Ectodermal cell (in vitro differentiated cells): ENCODE results near the gene SPEF2.

ENCODE experiments used
- H3K27ac ChIP-seq: 2 replicates; pipeline ENCODE4 v1.7.0; 2013; ENCODE audit warnings: mild to moderate bottlenecking, low read depth, low read length; ENCODE audit not compliant: insufficient read depth, poor library complexity, severe bottlenecking
- H3K27me3 ChIP-seq: 2 replicates; pipeline ENCODE4 v1.7.0; 2013; ENCODE audit warnings: mild to moderate bottlenecking, low read length; ENCODE audit not compliant: insufficient read depth, control insufficient read depth, poor library complexity, severe bottlenecking
- H3K36me3 ChIP-seq: one replicate; pipeline ENCODE4 v1.7.0; 2013; ENCODE audit warnings: low read length; ENCODE audit not compliant: control insufficient read depth, insufficient read depth
- H3K4me1 ChIP-seq: one replicate; pipeline ENCODE4 v1.7.0; 2013; ENCODE audit warnings: low read length; ENCODE audit not compliant: control insufficient read depth, insufficient read depth
- H3K4me3 ChIP-seq: 2 replicates; pipeline ENCODE4 v1.7.0; 2013; ENCODE audit warnings: low read depth, low read length, control low read depth; ENCODE audit not compliant: insufficient read depth
- H3K9me3 ChIP-seq: 2 replicates; pipeline ENCODE4 v1.7.0; 2013; ENCODE audit warnings: mild to moderate bottlenecking, low read length, moderate library complexity; ENCODE audit not compliant: control insufficient read depth
- WGBS, 2 experiments: methylation state at CpG; one replicate each; pipeline ENCODE4 v1.1.7; 2013; ENCODE audit warnings: missing lambda C conversion rate in 2 of 2; 5-methylcytosine and 5-hydroxymethylcytosine counted together

Gene SPEF2

GRCh38 chr5:35811108-35811741 is 193.6 kb downstream of the SPEF2 start:
- Histone ChIP-seq H3K9me3 (no peaks in the 10 kb centered on the region), H3K4me1 (no peaks in the 10 kb centered on the region), H3K4me3 (no peak overlapping the region), H3K36me3 (no peaks in the 10 kb centered on the region), H3K27ac (no peak overlapping the region), H3K27me3 (no peaks in the 10 kb centered on the region)
- WGBS, 2 experiments = 72 to 91% methylated on average over 1 to 3 of the region's 3 CpGs

- Histone ChIP-seq H3K27me3 (no peaks in the 10 kb centered on the region), H3K4me1 (no peaks in the 10 kb centered on the region), H3K9me3 (no peaks in the 10 kb centered on the region), H3K4me3 (no peak overlapping the region), H3K27ac (no peak overlapping the region), H3K36me3 (no peaks in the 10 kb centered on the region)
- WGBS, 2 experiments = 100% methylated on average over 1 of the region's 1 CpG
These were observed 195.9 kb downstream of the SPEF2 start for GRCh38 chr5:35813521-35813920.

DNA sequence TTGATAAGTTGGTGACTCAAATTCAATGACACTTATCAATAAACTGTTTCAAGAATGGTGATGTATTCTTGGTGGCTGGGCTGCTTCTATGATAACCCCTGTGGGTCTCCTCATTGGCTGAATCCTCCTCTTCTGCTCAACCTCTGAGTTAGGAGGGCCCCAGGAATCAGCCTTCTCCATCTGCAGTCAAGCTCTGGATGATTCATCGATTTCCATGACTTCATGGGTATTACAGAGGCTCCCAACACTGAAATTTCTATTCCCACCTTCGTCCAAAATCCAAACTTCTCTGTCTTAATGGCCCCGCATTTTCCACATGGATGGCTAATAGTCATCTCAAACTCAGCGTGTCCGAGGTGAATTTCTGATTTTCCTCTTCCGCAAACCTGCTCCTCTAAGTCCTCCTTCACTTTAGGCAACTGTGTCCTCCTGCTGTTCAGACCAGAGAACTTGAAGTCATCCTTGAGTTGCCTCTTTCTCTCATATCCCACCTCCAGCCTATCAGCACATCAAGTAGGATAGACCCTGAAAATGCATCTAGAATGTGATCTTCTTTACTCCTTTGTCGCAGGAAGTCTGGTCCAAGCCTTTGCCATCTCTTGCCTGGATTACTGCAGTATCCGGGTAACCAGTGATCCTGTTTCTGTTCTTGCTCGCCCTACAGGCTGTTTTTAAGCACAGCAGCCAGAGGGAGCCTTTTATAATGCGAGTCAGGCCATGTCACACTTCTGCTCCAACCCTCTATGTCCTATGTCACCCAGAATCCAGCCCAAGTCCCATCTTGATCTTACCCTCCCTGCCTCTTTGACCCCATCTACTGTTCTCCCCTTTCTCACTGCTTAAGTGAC is 197.7 kb downstream of the SPEF2 start:
- H3K4me1 ChIP-seq = no peaks in the 10 kb centered on the region
- no peaks in the 10 kb centered on the region for H3K36me3 ChIP-seq
- WGBS, 2 experiments = 80% methylated on average over 10 of the region's 10 CpGs
- no peaks in the 10 kb centered on the region for H3K27me3 ChIP-seq
- H3K9me3 ChIP-seq = no peaks in the 10 kb centered on the region
- H3K4me3 ChIP-seq = no peak overlapping the region
- no peak overlapping the region for H3K27ac ChIP-seq

DNA sequence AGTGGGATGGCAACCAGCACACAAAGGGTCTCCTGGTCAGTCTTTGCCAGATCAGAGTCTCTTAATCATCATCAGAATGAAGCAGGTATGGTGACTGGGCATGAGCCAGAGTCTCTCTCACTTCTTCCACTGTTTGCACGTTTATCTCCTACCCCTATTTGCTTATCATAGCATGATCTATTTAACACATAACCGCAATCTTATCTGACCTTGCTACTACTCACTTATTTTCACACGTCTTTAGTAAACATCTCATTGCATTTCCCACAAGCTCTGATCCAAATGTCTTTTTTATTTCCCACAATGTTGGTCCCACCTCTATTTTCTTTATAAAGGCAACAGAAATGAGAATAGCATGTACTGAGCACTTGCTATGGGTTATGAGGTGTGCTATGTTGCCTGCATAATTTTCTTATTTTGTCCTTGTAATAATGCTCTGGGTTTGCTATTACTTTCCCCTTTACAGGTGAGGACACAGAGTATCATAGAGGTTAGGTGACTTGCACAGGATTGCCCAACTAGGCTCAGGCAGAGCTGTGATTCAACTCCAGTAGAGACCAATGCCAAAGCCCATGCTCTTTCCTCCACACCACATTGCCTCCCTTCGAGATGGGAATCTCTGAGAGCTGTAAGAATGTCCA is 199.3 kb downstream of the SPEF2 start:
- H3K27ac ChIP-seq = no peak overlapping the region
- H3K36me3 ChIP-seq = no peaks in the 10 kb centered on the region
- H3K4me1 ChIP-seq = no peaks in the 10 kb centered on the region
- WGBS, 2 experiments = 84 to 88% methylated on average over 4 of the region's 4 CpGs
- H3K9me3 ChIP-seq = no peaks in the 10 kb centered on the region
- no peaks in the 10 kb centered on the region for H3K27me3 ChIP-seq
- no peak overlapping the region for H3K4me3 ChIP-seq

GRCh38 chr5:35819026-35819425 is 201.4 kb downstream of the SPEF2 start:
- Histone ChIP-seq H3K36me3 (no peaks in the 10 kb centered on the region), H3K27ac (no peak overlapping the region), H3K27me3 (no peaks in the 10 kb centered on the region), H3K4me1 (no peaks in the 10 kb centered on the region), H3K4me3 (no peak overlapping the region), H3K9me3 (no peaks in the 10 kb centered on the region)
- WGBS, 2 experiments = 97 to 100% methylated on average over 2 of the region's 2 CpGs

- Histone ChIP-seq H3K9me3 (no peaks in the 10 kb centered on the region), H3K27ac (no peak overlapping the region), H3K4me3 (no peak overlapping the region), H3K27me3 (no peaks in the 10 kb centered on the region), H3K36me3 (no peaks in the 10 kb centered on the region), H3K4me1 (no peaks in the 10 kb centered on the region)
- WGBS, 2 experiments = 100% methylated on average over 1 of the region's 1 CpG
These were observed 202.0 kb downstream of the SPEF2 start for GRCh38 chr5:35819668-35820067.

DNA sequence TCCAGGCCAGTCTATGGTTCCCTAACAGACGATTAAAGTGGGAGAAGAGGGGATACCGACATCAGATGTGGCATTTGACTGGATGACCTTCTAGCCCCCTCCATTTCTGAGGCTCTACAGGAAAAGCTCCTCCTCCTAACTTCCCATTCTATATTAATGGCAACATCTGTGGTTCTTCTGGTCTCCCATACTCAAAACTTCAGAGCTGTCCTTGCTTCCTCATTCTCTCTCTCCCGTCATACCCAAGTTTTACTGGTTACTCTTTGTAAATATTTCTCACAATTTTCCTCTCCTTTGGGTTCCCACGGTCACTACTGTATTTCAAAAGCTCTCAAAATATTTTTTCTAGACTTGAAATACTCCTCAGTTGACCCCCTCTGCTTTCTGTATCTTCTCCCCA is 203.1 kb downstream of the SPEF2 start:
- no peak overlapping the region for H3K4me3 ChIP-seq
- no peak overlapping the region for H3K27ac ChIP-seq
- no peaks in the 10 kb centered on the region for H3K4me1 ChIP-seq
- WGBS, 2 experiments = 70 to 81% methylated on average over 4 of the region's 4 CpGs
- no peaks in the 10 kb centered on the region for H3K9me3 ChIP-seq
- H3K27me3 ChIP-seq = no peaks in the 10 kb centered on the region
- no peaks in the 10 kb centered on the region for H3K36me3 ChIP-seq

DNA sequence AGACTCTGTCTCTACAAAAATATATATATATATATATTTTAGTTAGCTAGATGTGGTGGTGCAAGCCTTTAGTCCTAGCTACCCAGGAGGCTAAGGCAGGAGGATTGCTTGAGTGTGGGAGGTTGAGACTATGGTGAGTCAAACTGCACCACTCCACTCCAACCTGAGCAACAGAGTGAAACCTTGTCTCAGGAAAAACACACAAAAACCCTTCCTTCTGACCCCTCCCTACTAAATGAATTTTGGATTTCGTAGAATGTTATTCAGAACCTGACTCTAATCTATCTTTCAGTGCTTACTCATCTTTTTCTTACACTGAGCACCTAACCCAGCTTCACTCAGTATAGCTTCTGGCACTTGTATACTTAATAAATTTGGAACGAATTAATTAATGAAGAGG is 203.8 kb downstream of the SPEF2 start:
- H3K4me3 ChIP-seq = no peak overlapping the region
- H3K27ac ChIP-seq = no peak overlapping the region
- H3K36me3 ChIP-seq = no peaks in the 10 kb centered on the region
- 92 to 100% methylated on average over 1 to 2 of the region's 2 CpGs for WGBS, 2 experiments
- H3K27me3 ChIP-seq = no peaks in the 10 kb centered on the region
- H3K9me3 ChIP-seq = no peaks in the 10 kb centered on the region
- H3K4me1 ChIP-seq = no peaks in the 10 kb centered on the region

DNA sequence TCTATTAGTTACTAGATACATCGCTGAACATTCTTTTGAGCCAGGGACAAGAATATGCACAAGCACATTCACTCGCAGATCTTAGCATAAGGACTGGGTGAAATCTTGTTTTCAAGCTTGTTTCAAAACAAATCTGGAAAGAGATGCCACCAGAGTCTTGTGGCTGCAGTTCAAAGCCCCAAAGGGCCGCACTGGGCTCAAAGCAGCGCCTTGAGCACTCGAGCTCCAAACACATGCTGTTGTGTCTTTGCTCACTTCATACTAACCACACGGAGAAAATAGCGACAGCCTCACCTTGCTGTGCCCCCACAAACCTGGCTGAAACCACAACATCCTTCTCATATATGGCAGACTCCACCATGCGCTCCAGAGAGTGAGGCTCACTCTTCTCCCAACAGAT is 204.8 kb downstream of the SPEF2 start:
- Histone ChIP-seq H3K27me3 (no peaks in the 10 kb centered on the region), H3K4me3 (no peak overlapping the region), H3K27ac (no peak overlapping the region), H3K36me3 (no peaks in the 10 kb centered on the region), H3K4me1 (no peaks in the 10 kb centered on the region), H3K9me3 (no peaks in the 10 kb centered on the region)
- 93 to 94% methylated on average over 8 of the region's 8 CpGs for WGBS, 2 experiments

DNA sequence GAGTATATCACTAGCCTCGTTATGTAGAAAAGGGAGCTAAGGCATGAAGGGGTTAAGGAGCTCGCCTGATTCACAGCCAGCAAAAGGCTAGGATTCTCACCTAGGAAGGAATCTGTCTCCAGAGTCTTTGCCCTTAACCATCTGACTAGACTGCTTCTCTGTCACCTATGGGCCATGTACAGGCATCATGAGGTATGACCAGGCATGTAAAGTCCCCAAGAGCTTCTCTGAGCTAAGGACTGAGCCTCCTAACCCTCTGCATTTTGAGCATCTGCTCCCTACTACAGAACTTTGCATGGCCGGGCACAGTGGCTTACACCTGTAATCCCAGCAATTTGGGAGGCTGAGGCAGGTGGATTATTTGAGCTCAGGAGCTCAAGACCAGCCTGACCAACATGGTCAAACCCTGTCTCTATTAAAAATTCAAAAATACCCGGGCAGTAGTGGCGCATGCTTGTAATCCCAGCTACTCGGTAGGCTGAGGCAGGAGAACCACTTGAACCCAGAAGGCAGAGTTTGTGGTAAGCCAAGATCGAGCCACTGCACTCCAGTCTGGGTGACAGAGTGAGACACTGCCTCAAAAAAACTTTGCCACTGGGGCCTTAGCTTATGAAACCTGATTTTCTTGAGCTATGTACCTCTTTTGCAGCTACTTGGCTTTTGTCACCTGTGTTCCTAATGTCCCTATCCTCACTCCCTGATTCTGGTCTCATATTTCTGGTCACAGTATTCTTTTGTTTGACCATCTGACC is 205.9 kb downstream of the SPEF2 start:
- Histone ChIP-seq H3K4me1 (no peaks in the 10 kb centered on the region), H3K9me3 (no peaks in the 10 kb centered on the region), H3K4me3 (no peak overlapping the region), H3K36me3 (no peaks in the 10 kb centered on the region), H3K27ac (no peak overlapping the region), H3K27me3 (no peaks in the 10 kb centered on the region)
- 80 to 84% methylated on average over 7 of the region's 7 CpGs for WGBS, 2 experiments
